AG09319 (cell line): ENCODE measurements around the gene PARP8.
"Not testable (repeated sequence)": the region's sequence is repeated elsewhere in the genome, so short reads cannot be mapped to it uniquely, and the experiment has no call there.

ENCODE experiments used
- DNase-seq: peaks from one replicate; pipeline ENCODE4 v3.0.0-alpha.2; 2010; ENCODE audit warnings: low read depth; ENCODE audit errors: extremely low read depth
- TF ChIP-seq, protein P1 (sequence below): IDR thresholded peaks from 2 replicates; pipeline ENCODE4 v1.5.1; 2011; ENCODE audit warnings: low read depth, mild to moderate bottlenecking, inconsistent platforms, low read length, moderate library complexity

Gene PARP8

DNA sequence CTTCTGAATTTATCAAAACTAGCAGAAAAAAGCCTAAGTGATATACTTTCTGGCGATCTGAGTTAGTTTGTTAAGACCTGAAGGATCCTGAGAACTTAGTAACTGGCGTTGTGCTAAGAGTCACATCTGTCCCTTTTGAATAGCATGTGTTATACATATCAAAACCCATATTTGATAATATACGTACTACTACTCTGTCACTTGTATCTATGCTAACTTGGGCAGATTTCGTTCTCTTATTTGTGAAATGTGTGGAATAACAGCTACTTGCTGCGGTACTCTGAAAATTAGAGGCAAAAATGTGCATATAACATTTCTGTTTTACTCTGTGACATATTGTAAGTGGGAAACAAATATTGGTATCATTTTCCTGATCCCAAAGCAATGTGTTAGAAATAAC, 126.4 kb downstream of the PARP8 start:
- TF ChIP-seq, protein P1, sequence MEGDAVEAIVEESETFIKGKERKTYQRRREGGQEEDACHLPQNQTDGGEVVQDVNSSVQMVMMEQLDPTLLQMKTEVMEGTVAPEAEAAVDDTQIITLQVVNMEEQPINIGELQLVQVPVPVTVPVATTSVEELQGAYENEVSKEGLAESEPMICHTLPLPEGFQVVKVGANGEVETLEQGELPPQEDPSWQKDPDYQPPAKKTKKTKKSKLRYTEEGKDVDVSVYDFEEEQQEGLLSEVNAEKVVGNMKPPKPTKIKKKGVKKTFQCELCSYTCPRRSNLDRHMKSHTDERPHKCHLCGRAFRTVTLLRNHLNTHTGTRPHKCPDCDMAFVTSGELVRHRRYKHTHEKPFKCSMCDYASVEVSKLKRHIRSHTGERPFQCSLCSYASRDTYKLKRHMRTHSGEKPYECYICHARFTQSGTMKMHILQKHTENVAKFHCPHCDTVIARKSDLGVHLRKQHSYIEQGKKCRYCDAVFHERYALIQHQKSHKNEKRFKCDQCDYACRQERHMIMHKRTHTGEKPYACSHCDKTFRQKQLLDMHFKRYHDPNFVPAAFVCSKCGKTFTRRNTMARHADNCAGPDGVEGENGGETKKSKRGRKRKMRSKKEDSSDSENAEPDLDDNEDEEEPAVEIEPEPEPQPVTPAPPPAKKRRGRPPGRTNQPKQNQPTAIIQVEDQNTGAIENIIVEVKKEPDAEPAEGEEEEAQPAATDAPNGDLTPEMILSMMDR, result no peak

DNA sequence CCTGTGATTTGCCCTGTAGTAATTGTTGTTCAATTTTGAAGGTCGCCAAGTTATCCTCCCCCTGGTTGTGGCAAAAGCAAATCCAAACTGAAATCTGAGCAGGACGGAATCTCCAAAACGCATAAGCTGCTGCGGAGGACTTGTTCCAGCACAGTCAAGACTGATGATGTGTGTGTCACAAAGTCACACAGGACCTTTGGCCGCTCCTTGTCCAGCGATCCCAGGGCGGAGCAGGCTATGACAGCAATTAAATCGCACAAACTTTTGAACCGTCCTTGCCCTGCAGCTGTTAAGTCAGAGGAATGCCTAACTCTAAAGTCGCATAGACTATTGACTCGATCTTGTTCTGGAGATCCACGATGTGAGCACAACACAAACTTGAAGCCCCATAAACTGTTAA, 128.4 kb downstream of the PARP8 start:
- DNase-seq, result no peak
- TF ChIP-seq, protein P1, result no peak

More for the DNA sequence above, 126.4 kb downstream of the PARP8 start:
- DNase-seq, result no peak

DNA sequence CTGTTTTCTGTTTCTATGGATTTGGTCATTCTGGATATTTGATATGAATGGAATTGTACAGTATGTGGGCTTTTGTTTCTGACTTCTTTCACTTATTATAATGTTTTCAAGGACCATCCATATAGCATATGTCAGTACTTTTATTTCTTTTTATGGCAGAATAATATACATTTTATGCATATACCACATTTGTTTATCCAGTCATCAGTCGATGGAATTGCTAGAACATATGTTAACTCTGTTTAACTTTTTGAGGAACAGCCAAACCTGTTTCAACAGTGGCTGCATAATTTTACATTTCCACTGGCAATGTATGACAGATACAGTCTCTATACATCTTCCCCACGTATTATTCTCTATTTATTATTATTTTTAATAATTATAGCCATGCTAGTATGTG, 131.6 kb downstream of the PARP8 start:
- TF ChIP-seq, protein P1, result no peak
- DNase-seq, result no peak

DNA sequence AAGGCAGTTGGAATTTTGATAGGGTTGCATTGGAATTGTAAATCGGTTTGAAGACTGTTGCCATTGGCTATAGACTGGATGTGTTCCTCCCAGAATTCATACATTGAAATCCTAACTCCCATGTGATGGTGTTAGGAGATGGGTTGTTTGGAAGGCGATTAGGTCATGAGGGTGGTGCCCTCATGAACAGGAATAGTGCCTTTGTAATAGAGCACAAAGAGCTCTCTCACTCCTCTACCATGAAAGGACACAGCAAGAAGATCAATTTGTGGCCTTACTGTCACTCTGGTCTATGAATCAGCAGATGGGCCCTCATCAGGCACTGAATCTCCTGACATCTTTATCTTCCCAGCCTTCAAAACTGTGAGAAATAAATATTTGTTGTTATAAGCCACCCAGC, 133.2 kb downstream of the PARP8 start:
- DNase-seq, result no peak
- TF ChIP-seq, protein P1, result no peak

DNA sequence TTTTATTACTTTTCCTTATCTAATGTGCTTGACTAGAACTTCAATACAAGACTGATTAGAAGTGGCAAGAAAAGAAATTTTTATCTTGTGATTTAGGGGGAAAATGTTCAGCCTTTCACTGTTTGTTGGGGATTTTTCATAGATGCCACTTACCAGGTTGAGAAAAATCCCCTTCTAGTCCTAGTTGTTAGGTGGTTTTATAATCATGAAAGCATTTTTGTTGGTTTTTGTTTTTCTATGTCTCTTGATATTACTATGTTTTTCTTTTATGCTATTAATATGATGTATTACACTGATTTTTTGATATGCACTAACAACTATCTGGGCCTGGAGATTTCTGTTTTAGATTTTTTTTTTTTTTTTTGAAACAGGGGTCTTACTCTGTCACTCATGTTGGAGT, 134.0 kb downstream of the PARP8 start:
- DNase-seq, result no peak
- TF ChIP-seq, protein P1, result no peak

DNA sequence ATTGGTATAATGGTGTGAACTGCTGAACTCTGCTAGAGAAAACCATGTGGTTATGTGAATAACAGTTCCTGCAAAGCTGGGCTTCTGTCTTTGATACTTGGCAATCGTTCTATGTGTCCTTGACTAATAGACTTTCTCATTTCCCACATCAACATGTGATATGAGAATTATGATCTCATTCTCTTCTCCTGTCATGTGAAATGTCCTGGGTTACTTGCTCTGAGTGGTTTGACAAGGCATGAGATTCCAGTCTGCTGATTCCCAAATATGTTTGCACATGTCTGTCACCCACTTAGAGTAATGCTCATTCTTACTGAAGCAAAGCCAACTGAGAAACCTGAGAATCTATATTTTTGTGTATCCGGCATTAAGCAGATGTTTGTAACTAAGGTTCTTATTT, 141.2 kb downstream of the PARP8 start:
- no peak for DNase-seq
- TF ChIP-seq, protein P1, result no peak

DNA sequence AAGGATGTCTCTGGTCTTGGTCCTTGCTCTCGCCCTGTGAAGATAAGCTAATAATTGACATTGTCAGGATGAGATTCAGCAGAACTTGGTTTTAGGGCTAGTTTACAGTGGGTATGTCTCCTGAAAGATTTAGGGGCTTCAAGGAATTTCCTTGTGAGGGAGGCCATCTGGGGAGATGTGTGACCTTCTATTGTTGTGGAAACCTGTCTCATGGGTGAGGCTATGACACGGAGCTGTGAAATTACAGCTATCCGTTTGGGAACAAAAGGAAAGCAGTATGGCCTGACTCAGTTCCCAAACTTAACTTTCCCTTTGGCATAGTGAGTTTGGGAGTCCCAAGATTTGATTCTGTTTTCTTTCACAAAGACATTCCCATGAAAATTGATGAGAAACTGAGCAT, 142.0 kb downstream of the PARP8 start:
- no peak for DNase-seq
- TF ChIP-seq, protein P1, result no peak

DNA sequence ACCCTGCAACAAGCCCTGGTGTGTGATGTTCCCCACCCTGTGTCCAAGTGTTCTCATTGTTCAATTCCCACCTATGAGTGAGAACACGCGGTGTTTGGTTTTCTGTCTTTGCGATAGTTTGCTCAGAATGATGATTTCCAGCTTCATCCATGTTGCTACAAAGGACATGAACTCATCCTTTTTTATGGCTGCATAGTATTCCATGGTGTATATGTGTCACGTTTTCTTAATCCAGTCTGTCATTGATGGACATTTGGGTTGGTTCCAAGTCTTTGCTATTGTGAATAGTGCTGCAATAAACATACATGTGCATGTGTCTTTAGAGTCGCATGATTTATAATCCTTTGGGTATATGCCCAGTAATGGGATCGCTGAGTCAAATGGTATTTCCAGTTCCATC, 145.3 kb downstream of the PARP8 start:
- DNase-seq, result not testable (repeated sequence)
